Esophagus squamous epithelium (tissue), 5 donors: ENCODE data around the gene TAF3. TPM values are rescaled to one million over a fixed set of nuclear protein-coding genes. Genes with fewer than 3 reads are reported as not detected.

ENCODE experiments used
- DNase-seq: peaks from one replicate; lab custom pipeline; 2025; lab: John Stamatoyannopoulos, UW
- H3K27ac ChIP-seq, 4 donors: fragments of 200-600 bp; sonication (generic); one replicate each; pipeline ENCODE4 v1.5.1; 2016 to 2019; ENCODE audit warnings: mild to moderate bottlenecking in 1 of 4
- H3K27me3 ChIP-seq, 4 donors: fragments of 200-600 bp; sonication (generic); 1 replicate in 3 of 4; 2 replicates in 1 of 4; pipeline versions ENCODE4 v1.5.1 to v1.6.0; 2017 to 2021; ENCODE audit warnings: antibody characterized with exemption in 1 of 4
- H3K36me3 ChIP-seq, 3 donors: fragments of 200-600 bp; sonication (generic); one replicate each; pipeline ENCODE4 v1.5.1; 2016 to 2019
- H3K4me1 ChIP-seq, 3 donors: fragments of 200-600 bp; sonication (generic); one replicate each; pipeline ENCODE4 v1.5.1; 2017 to 2019
- H3K4me3 ChIP-seq, 4 donors: fragments of 200-600 bp; sonication (generic); 1 replicate in 3 of 4; 2 replicates in 1 of 4; pipeline ENCODE4 v1.5.1; 2016 to 2019; ENCODE audit warnings: mild to moderate bottlenecking in 2 of 4, moderate library complexity in 1 of 4
- H3K9me3 ChIP-seq, 3 donors: fragments of 200-600 bp; sonication (generic); one replicate each; pipeline ENCODE4 v1.5.1; 2016 to 2019
- CTCF ChIP-seq, 6 experiments: fragments of 450-650 bp in 4 of 6; fragments of 200-600 bp in 2 of 6; sonication (generic) in 2 of 6; IDR thresholded peaks; one replicate each; pipeline ENCODE4 v1.5.1; 2016 to 2019; ENCODE audit warnings: antibody characterized with exemption in 6 of 6, mild to moderate bottlenecking in 4 of 6, moderate library complexity in 4 of 6
- POLR2A ChIP-seq, 4 donors: fragments of 450-650 bp; IDR thresholded peaks; one replicate each; pipeline ENCODE4 v1.6.1; 2017; ENCODE audit warnings: antibody characterized with exemption in 4 of 4, mild to moderate bottlenecking in 4 of 4, moderate library complexity in 3 of 4
- WGBS, 2 donors: methylation state at CpG; one replicate each; pipeline ENCODE4 v1.1.5; 2018; 5-methylcytosine and 5-hydroxymethylcytosine counted together
- intact Hi-C: fragments of 100-400 bp; cut with DNase I; formaldehyde crosslinking; loops from one replicate; pipeline ENCODE4 v1.15.0; 2022
- total RNA-seq, 4 donors: library from RNA; depleted of rRNA; stranded (reverse); fragments of >200 nt; gene quantifications; one replicate each; pipeline ENCODE4 v1.1.0, GENCODE V29; 2016
- donor health status: DM: yes; HTN: yes; CAD: no.

TAF3 gene
- total RNA-seq, 4 donors from 2014 or later: 2.6 to 5.1 (median 3.6) TPM

GRCh38 chr10:8058274-8059111 lies 240.2 kb downstream of the TAF3 start:
- TF ChIP-seq POLR2A (IDR thresholded peaks at IDR 0.05) (no peak), CTCF (IDR thresholded peaks at IDR 0.05) (no peak)
- Histone ChIP-seq H3K4me1 (peaks cover 14 to 39% (median 18%) of the 10 kb centered on the region in 3 donors), H3K9me3 (no peaks in the 10 kb centered on the region), H3K36me3 (no peaks in the 10 kb centered on the region), H3K27me3 (peaks cover 0 to 100% (median 7%) of the 10 kb centered on the region in 4 donors), H3K4me3 (no peak overlapping the region), H3K27ac (no peak overlapping the region)
- intact Hi-C loops: no loop called here
- WGBS, 2 donors: 76 to 83% methylated on average over 14 to 33 of the region's 45 CpGs
- no peak for DNase-seq

DNA sequence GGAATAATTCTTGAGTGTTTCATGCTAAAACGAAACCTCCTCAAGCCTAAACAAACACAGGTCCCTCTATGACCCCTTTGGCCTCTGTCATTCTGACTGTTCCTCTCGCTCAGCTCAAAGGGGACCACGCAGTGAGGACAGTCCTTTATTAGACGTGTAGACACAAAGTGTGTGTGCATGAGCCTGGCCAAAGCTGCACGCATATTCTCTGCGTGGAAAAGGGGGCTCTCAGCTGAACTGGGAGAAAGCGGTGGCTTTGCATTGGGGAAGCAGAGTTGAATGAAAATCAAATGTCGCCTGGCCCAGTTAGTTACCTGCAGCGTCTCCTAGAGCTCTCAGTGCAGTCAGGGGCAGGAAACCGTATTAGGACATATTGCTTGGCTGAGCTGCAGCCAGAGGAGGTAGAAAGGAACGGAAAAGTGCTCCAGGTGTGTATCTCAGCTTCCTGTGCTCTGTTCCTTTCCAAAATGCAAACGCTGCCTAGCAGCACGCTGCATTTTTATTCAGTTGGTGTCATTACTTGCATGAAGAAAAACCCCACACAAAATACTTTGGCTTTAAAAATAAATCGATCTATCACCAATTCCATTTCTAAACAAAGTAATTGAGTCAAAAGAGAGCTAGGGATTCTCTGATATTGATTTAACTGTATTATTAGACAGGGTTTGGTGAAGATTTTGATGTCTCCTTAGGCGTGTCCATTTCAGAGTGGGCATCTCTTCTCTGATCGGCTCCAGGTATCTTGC lies 241.1 kb downstream of the TAF3 start:
- Histone ChIP-seq H3K27ac (peak overlapping the region in 1 of 4 donors; percentile 11), H3K27me3 (peaks cover 0 to 100% (median 7%) of the 10 kb centered on the region in 4 donors), H3K36me3 (no peaks in the 10 kb centered on the region), H3K4me1 (peaks cover 7 to 31% (median 9%) of the 10 kb centered on the region in 3 donors), H3K4me3 (no peak overlapping the region), H3K9me3 (no peaks in the 10 kb centered on the region)
- no peak for DNase-seq
- intact Hi-C loops: no loop called here
- TF ChIP-seq POLR2A (IDR thresholded peaks at IDR 0.05): no peak
- no peak for TF ChIP-seq CTCF (IDR thresholded peaks at IDR 0.05)
- WGBS, 2 donors: 66 to 68% methylated on average over 16 of the region's 16 CpGs

DNA sequence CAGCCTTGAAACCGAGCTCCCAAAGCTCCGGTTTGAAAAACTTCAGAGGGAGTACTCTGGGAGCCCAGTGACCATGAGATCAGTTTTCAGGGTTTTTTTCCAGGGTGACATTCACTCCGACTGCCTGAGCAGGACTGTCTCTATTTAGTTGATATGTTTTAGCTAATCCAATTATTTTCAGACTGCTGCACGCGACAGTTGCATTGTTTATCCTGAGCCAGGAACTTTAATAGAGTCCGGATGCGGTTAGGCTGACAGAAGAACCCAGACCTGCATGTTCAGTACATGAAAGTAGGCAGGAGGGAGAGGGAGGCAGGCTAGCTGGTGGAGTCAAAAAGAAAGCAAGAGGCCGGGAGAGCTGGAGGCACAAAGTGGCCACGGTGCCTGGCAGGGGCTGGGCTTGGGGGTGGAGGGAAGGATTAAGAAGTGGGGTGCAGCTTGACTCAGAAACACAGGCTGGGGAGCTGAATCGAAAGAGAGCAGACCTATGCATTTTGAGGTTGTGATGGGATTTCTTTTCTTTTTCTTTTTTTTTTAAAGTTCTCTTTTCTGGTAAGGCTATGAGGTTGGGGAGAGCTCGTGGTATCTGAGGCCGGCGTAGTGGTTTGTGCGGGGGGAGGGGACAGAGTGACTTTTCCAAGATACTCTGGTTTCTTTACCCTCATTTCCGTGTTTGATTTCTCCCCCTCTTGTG lies 241.9 kb downstream of the TAF3 start:
- H3K27me3 ChIP-seq: peaks cover 0 to 100% (median 7%) of the 10 kb centered on the region in 4 donors
- intact Hi-C loops: no loop called here
- 29 to 32% methylated on average over 13 to 15 of the region's 15 CpGs for whole genome bisulfite sequencing, 2 donors
- peak overlapping the region in 1 of 4 donors; percentile 44 for H3K27ac ChIP-seq
- H3K36me3 ChIP-seq: no peaks in the 10 kb centered on the region
- no peaks in the 10 kb centered on the region for H3K9me3 ChIP-seq
- peaks cover under 1 to 23% (median 3%) of the 10 kb centered on the region in 3 donors for H3K4me1 ChIP-seq
- peak overlapping the region in 2 of 4 donors; percentile 0 to 7 for H3K4me3 ChIP-seq
- no peak for DNase-seq
- no peak for TF ChIP-seq CTCF (IDR thresholded peaks at IDR 0.05)
- TF ChIP-seq POLR2A (IDR thresholded peaks at IDR 0.05): no peak

DNA sequence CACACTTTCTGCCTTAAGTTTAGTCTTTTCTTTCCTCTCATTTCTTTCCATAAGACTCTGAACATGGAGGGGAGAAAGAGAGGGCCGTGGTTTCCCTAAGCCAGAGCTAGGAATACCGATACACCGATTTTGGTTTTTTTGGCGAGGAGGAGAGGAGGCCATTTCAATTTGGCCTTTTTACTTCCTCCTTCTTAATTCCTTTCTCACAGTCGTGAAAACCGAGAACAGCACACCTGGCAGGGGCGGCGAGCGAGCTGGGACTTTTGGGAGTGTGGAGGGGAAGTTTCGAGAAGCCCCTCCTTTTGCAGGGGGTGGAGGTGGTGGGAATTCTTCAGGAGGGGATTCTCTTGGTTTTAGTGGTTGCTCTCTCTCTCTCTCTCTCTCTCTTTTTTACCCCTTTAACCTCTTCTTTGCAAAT lies 242.4 kb downstream of the TAF3 start:
- intact Hi-C loops: no loop called here
- no peaks in the 10 kb centered on the region for H3K9me3 ChIP-seq
- no peaks in the 10 kb centered on the region for H3K36me3 ChIP-seq
- TF ChIP-seq CTCF (IDR thresholded peaks at IDR 0.05) (no peak), POLR2A (IDR thresholded peaks at IDR 0.05) (no peak)
- H3K27ac ChIP-seq: peak overlapping the region in 1 of 4 donors; percentile 44
- WGBS, 2 donors: 57 to 59% methylated on average over 10 of the region's 10 CpGs
- peaks cover 0 to 98% (median 2%) of the 10 kb centered on the region in 4 donors for H3K27me3 ChIP-seq
- H3K4me3 ChIP-seq: peak overlapping the region in 2 of 4 donors; percentile 0 to 7
- DNase-seq: no peak
- peaks cover 0 to 17% (median 0%) of the 10 kb centered on the region in 3 donors for H3K4me1 ChIP-seq
